NCI-H748 treated with DMSO at 0.1 percent for 48 hours (cell line): Measurements from ENCODE around the gene SNX15.
A peak's percentile ranks its signal among the peaks of the same experiment; 100 is the strongest.
"Not testable (repeated sequence)": the region's sequence is repeated elsewhere in the genome, so short reads cannot be mapped to it uniquely, and the experiment has no call there.

Source experiments
- DNase-seq: peaks from one replicate; lab custom pipeline; 2025; lab: John Stamatoyannopoulos, UW

Gene SNX15

DNA sequence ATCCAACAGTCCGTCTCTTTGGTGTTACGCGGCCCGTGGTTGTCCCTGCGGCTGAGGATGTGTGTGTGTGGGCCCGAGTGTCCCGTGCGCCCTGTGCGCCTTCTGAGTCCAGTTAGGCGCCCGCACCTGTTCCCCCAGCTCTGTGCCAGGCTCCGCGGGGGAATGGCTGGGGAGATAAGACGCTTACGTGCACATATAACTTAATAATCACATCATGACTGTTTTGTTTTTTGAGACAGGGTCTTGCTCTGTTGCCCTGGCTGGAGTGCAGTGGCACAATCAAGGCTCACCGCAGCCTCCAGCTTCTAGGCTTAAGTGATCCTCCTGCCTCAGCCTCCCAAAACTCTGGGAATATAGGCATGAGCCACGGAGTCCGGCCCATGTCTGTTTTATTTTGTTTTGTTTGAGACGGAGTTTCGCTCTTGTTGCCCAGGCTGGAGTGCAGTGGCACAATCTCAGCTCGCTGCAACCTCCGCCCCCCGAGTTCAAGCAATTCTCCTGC is 12.5 kb upstream of the SNX15 start:
- no peak for DNase-seq

DNA sequence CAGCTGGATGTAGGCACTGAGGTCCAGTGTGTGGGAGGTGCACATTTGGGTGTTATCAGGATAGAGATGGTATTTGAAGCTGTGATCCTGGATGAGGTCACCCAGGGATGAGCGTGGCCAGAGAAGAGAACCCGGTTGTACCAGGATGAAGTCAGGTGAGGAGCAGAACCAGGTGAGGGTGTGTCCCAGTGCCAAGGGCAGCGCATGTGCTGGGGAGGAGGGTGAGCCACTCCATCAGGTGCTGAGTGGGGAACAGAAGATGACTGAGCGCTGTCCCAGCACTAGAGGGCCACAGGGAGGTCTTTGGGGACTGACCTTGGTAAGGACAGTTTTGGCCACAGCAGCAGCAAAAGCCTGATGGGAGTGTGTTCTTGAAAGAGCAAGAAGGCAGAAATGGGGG is 10.5 kb upstream of the SNX15 start:
- DNase-seq = no peak

DNA sequence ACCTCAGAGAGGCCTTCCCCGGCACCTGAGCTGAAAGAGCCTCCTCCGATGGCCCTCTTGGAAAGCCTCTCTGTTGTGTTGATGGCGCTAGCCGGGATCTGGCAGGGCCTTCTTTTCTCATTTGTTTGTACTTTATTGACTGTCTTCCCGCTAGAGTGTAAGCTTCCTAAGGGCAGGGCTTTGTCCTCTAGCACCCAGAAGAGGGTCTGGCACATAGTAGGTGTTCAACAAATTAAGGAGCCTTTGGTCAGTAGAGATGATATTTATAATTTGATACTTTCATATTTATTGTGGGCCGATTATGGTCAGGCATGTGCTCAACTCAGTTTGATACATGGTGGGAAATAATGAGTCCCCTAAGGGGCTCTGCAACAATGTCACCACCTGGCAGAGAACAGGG is 9.3 kb upstream of the SNX15 start:
- no peak for DNase-seq

DNA sequence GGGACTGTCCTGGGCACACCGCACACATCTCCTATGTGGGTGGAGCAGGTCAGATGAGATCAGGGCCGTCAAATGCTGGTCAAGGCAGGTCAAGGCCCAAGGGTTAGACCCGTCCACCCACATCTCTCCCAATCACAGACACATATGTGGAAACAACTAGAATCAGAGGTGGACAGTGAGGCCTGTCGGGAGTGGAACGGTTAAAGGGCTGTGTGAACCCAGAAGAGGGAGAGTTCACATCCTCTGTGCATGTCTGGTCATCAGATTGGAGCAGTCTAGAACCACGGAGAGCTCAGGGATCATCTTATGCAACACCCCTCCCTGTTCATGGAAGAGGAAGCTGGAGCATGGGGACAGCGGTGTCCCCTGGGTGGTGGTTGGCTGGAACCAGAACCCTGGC is 7.4 kb upstream of the SNX15 start:
- no peak for DNase-seq

DNA sequence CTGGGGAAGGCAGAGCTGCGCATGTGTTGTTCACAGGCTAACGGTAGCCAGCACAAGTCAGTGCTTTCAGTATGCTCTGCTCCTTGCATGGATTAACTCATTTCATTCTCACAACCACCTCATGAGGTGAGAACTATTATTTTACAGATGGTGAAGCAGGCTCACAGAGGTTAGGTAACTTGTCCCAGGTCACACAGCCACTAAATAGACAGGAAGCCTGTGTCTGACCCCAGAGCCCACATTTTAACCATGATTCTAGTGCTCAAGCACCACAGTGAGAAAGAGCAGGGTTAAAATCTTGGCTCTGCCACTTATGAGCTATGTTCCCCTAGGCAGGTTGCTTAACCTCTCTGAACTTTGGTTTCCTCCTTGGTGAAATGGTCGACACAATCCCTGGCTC is 6.2 kb upstream of the SNX15 start:
- DNase-seq = no peak

DNA sequence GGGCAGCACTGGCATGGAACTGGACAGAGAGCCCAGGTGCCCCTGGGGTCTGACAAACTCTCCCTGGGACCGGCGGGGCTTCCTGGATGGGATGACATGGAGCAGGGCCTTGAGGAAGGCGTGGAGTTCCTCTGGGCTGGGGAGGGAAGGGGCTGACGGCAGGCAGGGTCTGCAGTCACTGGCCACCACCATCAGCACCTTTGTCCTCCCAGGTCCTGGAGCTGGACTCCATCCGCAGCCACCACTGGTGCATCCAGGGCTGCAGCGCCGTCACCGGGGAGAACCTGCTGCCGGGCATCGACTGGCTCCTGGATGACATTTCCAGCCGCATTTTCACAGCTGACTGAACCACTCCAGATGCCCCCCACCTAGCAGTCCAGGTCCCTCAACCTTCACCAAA is 5.7 kb upstream of the SNX15 start:
- no peak for DNase-seq

DNA sequence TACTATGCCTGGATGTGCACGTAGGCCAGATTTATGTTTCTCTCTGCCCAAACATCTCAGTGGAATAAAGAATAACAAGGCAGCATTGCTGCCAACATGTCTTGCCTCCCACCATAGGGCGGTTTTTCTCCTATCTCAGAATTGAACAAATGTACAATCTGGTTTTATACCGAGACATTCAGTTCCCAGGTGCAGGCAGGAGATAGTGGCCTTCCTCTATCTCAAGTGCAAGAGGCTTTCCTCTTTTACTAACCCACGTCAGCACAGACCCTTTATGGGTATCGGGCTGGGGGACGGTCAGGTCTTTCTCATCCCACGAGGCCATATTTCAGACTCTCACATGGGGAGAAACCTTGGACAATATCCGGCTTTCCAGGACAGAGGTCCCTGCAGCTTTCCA is 3.7 kb upstream of the SNX15 start:
- not testable (repeated sequence) for DNase-seq

DNA sequence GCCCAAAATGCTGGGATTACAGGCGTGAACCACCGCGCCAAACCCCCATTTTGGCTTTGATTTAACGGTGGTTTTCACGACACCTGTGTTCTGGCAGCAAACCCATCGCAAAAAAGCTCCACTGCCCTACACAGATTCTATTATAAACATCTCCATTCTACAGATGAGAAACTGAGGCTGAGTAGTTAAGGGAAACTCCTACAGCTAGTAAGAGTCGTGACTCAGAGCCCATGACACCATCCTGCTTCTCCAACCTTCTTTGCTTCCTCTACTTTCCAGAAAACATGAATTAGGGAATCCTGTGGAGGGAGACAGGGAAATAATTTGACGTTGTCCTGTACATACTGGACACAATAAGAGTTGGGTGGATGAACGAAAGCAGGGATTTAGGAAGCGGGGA is 429 bp upstream of the SNX15 start:
- DNase-seq = no peak

DNA sequence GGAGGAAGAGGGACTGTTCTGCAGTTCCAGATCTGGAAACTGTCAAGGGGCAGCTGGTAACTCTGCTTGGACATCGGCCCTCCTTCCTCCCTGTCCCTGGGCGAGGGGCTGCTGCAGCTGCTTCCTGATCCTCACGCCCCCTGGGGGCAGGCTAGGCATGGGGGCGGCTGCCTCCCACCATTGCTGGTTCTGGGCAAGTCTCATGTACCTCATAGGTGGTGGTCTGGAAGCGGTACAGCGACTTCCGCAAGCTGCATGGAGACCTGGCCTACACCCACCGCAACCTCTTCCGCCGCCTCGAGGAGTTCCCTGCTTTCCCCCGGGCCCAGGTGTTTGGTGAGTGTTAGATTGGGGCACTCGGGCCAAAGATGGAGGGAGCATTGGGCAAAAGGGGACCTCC is 5.0 kb downstream of the SNX15 start:
- no peak for DNase-seq

DNA sequence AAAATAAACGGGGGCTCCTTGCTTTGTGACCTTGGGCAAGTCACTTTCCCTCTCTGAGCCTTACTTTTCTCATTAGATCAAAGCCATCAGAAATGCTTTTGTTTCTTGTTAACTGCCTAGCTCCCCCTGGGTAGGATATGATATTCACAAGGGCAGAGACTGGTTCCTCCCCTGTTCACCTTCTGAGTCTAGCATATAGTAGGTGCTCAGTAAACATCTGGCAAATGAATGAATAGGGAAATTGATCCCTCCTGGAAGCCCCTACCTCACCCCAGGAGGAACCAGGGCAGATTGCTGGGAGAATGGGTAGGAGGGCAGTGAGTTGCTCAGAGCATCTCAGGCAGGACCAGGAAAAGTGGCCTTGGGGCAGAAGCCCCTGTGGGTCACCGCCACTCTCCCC is 7.2 kb downstream of the SNX15 start:
- DNase-seq = no peak

DNA sequence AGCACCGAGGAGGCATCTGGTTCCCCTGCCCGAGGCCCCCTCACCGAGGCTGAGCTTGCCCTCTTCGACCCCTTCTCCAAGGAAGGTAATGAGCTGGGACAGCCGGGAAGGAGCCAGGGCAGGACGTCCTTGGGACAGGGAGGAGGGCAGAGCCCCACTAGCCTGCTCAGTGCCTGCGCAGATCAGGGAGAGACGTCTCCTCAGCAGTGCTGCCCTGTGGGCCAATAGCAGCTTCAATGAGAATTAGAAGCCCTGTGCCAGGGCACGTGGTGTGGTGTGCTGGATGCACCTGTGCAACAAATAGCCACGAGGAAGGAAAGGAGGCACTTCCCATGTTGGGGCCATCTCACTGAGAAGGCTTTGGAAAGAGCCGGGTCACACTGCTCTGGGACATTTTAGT is 8.3 kb downstream of the SNX15 start:
- DNase-seq = no peak

DNA sequence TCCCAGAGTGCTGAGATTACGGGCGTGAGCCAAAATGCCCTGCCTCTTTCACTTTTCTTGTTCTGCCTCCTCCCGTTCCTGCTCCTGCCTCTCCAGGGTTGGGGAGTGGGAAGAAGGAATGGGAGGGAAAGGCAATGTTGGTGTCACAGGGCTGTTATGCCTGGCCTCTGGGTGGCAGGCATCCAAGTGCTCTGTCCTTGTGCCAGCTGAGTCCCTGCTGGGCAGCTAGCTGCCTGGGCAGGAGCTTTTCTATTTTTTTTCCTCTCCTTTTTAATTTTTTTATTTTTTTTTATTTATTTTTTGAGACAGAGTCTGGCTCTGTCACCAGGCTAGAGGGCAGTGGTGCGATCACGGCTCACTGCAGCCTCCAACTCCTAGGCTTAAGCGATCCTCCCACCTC is 9.7 kb downstream of the SNX15 start:
- no peak for DNase-seq

DNA sequence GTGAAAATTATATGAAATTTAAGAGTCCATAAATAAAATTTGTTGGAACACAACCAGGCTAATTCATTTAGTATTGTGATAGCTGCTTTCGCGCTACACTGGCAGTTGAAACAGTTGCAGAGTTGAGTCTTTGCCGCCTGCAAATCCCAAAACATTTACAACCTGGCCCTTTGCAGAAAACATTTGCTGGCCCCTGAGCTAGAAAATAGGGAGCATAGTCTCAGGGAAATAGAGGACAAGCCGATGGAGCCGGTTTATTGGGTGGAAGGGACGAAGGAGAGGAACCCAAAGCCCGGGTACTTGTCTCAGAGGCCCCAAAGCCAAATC is 13.2 kb downstream of the SNX15 start:
- DNase-seq = no peak

DNA sequence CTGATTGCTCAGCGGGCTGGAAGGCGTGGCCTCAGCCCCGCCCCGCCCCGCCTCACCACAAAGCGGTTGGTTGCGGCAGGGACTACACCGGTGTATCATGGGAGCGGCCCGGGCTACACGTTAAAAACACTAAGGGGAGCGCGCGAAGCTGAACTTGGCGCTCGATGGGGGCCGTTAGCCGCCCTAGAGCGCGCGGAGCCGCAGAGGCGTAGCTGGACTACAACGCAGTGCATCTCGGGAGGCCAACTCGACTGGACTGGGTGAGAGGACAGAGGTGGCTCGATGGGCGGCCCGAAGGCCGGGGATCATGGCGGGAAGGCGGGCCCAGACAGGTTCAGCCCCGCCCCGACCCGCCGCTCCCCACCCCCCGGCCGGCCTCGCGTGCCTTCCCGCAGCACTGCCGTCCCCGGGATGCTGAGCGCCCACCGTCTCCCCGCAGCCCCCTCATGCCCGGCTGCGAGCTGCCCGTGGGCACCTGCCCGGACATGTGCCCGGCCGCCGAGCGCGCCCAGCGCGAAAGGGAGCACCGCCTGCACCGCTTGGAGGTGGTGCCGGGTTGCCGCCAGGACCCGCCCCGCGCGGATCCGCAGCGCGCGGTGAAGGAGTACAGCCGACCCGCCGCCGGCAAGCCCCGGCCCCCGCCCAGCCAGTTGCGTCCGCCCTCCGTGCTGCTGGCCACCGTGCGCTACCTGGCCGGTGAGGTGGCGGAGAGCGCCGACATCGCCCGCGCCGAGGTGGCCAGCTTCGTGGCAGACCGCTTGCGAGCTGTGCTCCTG is 13.8 kb downstream of the SNX15 start, which contains the start of gene SAC3D1:
SAC3D1 (plus strand) TSS at position 364 of the 776 bp plus-strand sequence; CDS start at position 447, 83 bp downstream.
- peak; percentile 90 for DNase-seq

DNA sequence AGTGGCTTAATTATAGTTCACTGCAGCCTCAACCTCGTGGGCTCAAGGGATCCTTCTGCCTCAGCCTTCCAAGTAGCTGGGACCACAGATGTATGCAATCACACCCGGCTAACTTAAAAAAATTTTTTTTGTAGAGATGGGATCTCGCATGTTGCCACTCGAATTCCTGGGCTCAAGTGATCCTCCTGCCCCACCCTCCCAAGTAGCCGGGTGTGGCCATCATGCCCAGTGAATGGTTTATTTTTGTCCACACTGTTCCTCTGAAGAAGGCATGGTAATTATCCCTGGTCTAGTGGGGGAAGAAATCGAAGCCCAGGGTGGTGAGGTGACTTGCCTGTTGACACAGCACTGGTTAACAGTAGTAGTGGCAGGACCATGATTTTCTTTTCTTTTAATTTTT is 15.7 kb downstream of the SNX15 start:
- DNase-seq = no peak

DNA sequence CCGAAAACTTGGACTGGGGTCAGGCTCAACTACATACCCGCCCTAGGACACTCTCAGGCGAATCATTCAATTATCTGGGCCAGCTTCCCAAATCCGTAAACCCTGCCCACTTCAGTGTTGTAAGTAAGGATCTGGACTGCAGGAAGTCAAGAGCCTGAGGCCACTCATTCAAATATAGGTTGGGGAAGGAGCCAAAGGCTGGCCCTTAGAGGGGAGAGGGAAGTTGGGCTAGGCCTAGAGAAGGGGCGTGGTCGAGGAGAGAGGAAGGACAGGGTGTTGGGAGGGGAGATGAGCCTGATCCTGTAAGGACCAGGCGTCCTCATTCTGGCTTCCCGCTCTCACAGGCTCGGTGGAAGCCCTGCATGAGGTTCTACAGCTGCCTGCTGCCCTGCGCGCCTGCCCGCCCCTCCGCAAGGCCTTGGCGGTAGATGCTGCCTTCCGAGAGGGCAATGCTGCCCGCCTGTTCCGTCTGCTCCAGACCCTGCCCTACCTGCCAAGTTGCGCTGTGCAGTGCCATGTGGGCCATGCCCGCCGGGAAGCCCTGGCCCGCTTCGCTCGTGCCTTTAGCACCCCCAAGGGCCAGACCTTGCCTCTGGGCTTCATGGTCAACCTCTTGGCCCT is 16.8 kb downstream of the SNX15 start:
- no peak for DNase-seq

DNA sequence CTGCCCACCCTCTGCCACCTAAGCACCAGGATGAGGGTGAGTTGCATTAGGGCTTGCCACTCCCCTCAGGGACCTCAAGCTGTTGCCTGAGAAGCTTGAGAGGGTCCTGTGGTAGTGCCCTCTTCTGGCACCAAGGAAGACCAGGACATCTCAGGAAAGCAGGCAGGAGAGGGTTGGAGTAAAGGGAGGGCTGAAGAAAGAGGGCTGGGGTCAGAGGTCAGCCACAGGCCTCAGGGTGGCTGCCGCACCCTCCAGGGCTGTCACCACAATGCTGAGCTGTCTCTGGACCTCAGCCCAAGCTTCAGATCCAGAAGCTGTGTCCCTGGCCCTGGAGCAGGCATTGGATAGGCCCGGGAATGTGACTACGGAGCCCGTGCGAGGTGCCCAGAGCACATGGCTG is 17.8 kb downstream of the SNX15 start:
- DNase-seq = no peak

DNA sequence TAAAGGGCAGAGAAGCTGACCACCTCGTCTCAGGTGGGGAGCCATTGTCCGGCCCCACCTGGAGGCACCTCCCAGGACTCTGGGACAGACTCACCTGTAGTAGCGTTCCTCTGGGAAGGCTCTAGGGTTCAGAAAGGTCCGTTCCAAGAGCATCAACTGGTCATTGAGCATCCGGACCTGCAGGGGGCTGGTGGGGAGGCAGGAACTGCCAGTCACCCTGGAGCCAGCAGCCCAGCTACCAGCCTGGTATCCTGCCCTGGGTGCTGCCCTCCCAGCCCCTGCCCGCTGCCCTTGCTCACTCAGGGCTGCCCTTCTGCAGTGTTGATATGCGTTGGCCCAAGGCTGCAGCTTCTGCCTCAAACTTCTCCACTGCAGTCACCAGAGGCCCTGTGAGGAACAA is 18.5 kb downstream of the SNX15 start:
- no peak for DNase-seq

DNA sequence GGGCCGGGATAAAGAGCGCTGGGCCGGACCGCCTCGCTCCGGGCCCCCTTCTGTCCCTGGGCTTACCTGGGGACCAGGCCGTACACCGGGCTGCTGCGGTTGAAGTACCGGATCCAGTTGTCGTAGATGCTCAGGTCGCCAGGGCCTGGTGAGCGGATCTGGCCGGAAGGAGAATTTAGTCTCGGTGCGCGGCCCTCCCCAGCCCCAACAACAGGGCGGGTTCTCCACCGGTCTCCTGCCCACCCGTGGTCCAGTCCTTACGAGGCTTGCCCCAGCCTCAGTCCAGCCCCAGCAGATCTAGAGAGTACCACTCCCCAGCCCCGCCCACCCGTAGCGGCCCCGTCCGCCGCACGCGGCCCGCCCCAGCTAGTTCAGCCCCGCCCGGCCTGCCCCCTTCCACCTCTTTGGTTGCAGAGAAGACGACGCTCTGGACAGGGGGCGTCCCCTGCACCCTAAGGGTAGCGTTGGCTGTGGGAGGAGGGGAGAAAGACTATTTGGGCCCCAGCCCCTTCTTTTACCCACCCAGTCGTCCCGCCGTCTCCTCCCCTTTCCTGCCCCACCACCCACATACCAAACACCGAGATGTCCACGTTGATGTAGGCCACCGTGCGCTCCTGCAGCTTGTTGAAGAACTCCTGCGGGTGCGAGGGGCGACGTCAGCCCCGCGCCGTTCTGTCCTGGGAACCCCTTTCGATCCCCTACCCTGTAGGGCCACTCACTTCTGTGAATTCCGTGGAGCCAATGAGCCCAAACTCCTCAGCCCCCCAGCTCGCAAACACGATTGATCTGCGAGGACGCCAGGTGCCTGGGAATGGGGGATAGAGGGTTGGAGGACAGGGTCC is 20.6 kb downstream of the SNX15 start:
- no peak for DNase-seq

DNA sequence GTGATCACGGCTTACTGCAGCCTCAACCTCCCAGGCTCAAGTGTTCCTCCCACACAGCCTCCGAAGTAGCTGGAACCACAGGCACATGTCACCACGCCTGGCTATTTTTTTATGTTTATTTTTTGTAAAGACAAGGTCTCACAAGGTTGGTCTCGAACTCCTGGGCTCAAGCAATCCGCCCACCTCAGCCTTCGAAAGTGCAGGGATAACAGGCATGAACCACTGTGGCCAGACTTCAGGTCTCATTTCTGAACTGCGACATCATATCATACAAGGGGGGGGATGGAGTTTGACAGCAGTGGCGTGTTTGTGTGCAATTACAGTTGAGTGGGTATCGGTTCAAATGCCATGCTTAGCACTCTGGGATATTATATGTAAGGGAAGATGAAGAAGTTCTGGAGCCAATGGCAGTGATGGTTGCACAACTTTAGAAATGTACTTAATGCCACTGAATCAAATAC is 24.2 kb downstream of the SNX15 start:
- no peak for DNase-seq

DNA sequence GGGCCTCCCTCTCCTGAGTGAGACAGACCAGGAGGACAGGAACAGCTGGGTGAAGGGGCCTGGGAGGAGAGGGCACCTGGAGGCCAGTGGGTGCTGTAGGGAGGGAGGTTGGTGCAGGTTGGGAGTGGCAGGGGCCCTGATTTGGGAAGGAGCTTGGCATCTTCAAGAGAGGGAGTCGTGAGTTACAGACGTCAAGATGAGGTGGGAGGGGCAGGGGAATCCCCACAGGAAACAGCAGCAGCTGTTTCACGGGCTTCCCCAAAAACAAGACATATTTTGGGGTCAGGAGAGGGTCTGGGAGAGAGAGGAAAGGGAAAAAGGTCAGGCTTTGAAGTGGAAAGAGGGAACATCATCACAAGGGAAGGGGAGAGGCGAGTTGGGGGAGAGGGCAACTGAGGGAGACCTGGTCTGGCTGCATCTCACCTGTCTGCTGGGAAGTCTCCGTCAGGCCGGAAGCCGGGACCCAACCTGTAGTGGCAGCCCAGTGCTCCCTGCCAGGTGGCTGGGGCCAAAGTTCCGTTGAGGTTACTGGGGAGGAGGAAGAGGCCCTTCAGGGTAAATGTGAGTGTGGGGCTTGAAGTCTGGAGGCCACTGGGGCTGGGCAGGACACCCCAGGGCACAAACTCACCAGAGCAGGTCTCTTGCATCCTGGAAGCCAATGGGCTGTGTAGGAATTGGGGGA is 26.7 kb downstream of the SNX15 start:
- DNase-seq = no peak

DNA sequence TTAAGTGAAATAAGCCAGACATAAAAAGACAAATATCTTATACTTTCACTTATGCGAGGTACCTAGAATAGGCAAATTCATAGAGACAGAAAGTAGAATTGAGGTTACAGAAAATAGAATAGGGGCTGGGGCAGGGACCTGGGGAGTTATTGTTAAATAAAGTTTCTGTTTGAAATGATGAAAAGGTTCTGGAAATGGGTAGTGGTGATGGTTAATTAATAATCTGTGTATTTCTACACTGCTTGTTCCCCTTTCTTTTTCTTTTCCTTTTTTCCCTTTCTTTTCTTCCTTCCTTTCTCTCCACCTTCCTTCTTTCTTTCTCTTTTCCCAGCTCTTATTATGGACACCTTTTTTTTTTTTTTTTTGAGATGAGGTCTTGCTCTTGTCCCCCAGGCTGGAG is 28.3 kb downstream of the SNX15 start:
- no peak for DNase-seq
